Central memory CD4-positive, alpha-beta T cell (primary cell): ENCODE measurements around the gene ARHGAP28.
"Not testable (repeated sequence)": the region's sequence is repeated elsewhere in the genome, so short reads cannot be mapped to it uniquely, and the experiment has no call there.

Source experiments
- DNase-seq: peaks from one replicate; pipeline ENCODE4 v3.0.0; 2022

The ARHGAP28 gene

GRCh38 chr18:6827566-6827965 lies 98.0 kb downstream of the ARHGAP28 start:
- not testable (repeated sequence) for DNase-seq

- no peak for DNase-seq
Observed at GRCh38 chr18:6830916-6831315, 101.4 kb downstream of the ARHGAP28 start.

- DNase-seq, result no peak
Observed at GRCh38 chr18:6835345-6835744, 105.8 kb downstream of the ARHGAP28 start.

GRCh38 chr18:6836331-6836730 lies 106.8 kb downstream of the ARHGAP28 start:
- DNase-seq, result no peak

- DNase-seq, result no peak
Observed at GRCh38 chr18:6837904-6838303, 108.4 kb downstream of the ARHGAP28 start.

GRCh38 chr18:6842081-6842480 lies 112.6 kb downstream of the ARHGAP28 start:
- DNase-seq, result no peak

- DNase-seq, result no peak
Observed at GRCh38 chr18:6843308-6843707, 113.8 kb downstream of the ARHGAP28 start.

GRCh38 chr18:6845521-6845920 lies 116.0 kb downstream of the ARHGAP28 start:
- DNase-seq, result not testable (repeated sequence)

- DNase-seq, result no peak
Observed at GRCh38 chr18:6850396-6850795, 120.9 kb downstream of the ARHGAP28 start.

- no peak for DNase-seq
Observed at GRCh38 chr18:6851480-6851879, 122.0 kb downstream of the ARHGAP28 start.

- DNase-seq, result no peak
Observed at GRCh38 chr18:6854811-6855210, 125.3 kb downstream of the ARHGAP28 start.

- no peak for DNase-seq
Observed at GRCh38 chr18:6855767-6856166, 126.3 kb downstream of the ARHGAP28 start.

- no peak for DNase-seq
Observed at GRCh38 chr18:6857300-6857699, 127.8 kb downstream of the ARHGAP28 start.

GRCh38 chr18:6859676-6860422 lies 130.3 kb downstream of the ARHGAP28 start:
- DNase-seq, result no peak

- no peak for DNase-seq
Observed at GRCh38 chr18:6860804-6861448, 131.4 kb downstream of the ARHGAP28 start.

- DNase-seq, result no peak
Observed at GRCh38 chr18:6865251-6865650, 135.7 kb downstream of the ARHGAP28 start.

- no peak for DNase-seq
Observed at GRCh38 chr18:6866552-6867085, 137.1 kb downstream of the ARHGAP28 start.

- DNase-seq, result no peak
Observed at GRCh38 chr18:6868033-6868432, 138.5 kb downstream of the ARHGAP28 start.

GRCh38 chr18:6871566-6871965 lies 142.1 kb downstream of the ARHGAP28 start:
- DNase-seq, result no peak

GRCh38 chr18:6873040-6873751 lies 143.7 kb downstream of the ARHGAP28 start:
- no peak for DNase-seq

- DNase-seq, result no peak
Observed at GRCh38 chr18:6874315-6874714, 144.8 kb downstream of the ARHGAP28 start.

GRCh38 chr18:6875749-6876148 lies 146.2 kb downstream of the ARHGAP28 start:
- no peak for DNase-seq

GRCh38 chr18:6876641-6877041 lies 147.1 kb downstream of the ARHGAP28 start:
- DNase-seq, result no peak

GRCh38 chr18:6877288-6877687 lies 147.8 kb downstream of the ARHGAP28 start:
- no peak for DNase-seq
